Measurements from ENCODE around the gene GRAMD2A.

Gene GRAMD2A

GRCh38 chr15:72197460-72198355 lies at the start of gene GRAMD2A:
TSS of gene GRAMD2A (minus strand) at chr15:72197787.
- TF ChIP-seq CTCF (IDR thresholded peaks at IDR 0.05): no peak

- no peak for TF ChIP-seq CTCF (IDR thresholded peaks at IDR 0.05)
Observed at GRCh38 chr15:72242775-72243370, 45.3 kb upstream of the GRAMD2A start.

GRCh38 chr15:72239652-72240051 lies 42.1 kb upstream of the GRAMD2A start:
- no peak for TF ChIP-seq CTCF (IDR thresholded peaks at IDR 0.05)

- TF ChIP-seq CTCF (IDR thresholded peaks at IDR 0.05): no peak
Observed at GRCh38 chr15:72238586-72238985, 41.0 kb upstream of the GRAMD2A start.

GRCh38 chr15:72237853-72238224 lies 40.3 kb upstream of the GRAMD2A start:
- no peak for TF ChIP-seq CTCF (IDR thresholded peaks at IDR 0.05)

GRCh38 chr15:72237029-72237852 lies 39.7 kb upstream of the GRAMD2A start:
- TF ChIP-seq CTCF (IDR thresholded peaks at IDR 0.05): no peak

GRCh38 chr15:72236381-72237003 lies 38.9 kb upstream of the GRAMD2A start:
- no peak for TF ChIP-seq CTCF (IDR thresholded peaks at IDR 0.05)
